HPDE6-E6E7 (cell line): ENCODE data around the gene TRIM2.

Source experiments
- DNase-seq: peaks from one replicate; pipeline ENCODE4 v3.0.0; 2011; ENCODE audit warnings: missing footprints; ENCODE audit errors: extremely low spot score

TRIM2 gene

GRCh38 chr4:153275380-153276276 is 71.4 kb downstream of the TRIM2 start:
- DNase-seq = no peak

GRCh38 chr4:153276971-153277370 is 72.7 kb downstream of the TRIM2 start:
- no peak for DNase-seq

- DNase-seq = no peak
Observed at GRCh38 chr4:153281476-153281875, 77.2 kb downstream of the TRIM2 start.

- no peak for DNase-seq
Observed at GRCh38 chr4:153282023-153282422, 77.8 kb downstream of the TRIM2 start.

GRCh38 chr4:153283260-153283659 is 79.0 kb downstream of the TRIM2 start:
- DNase-seq = no peak

- no peak for DNase-seq
Observed at GRCh38 chr4:153290134-153290533, 85.9 kb downstream of the TRIM2 start.

- no peak for DNase-seq
Observed at GRCh38 chr4:153291562-153291961, 87.3 kb downstream of the TRIM2 start.

GRCh38 chr4:153292897-153293741 is 88.9 kb downstream of the TRIM2 start:
- DNase-seq = no peak

GRCh38 chr4:153293742-153294057 is 89.5 kb downstream of the TRIM2 start:
- no peak for DNase-seq

GRCh38 chr4:153294631-153295030 is 90.4 kb downstream of the TRIM2 start:
- DNase-seq = peak; percentile 48

GRCh38 chr4:153295131-153295755 is 91.0 kb downstream of the TRIM2 start:
- DNase-seq = no peak

GRCh38 chr4:153296040-153296823 is 92.0 kb downstream of the TRIM2 start:
- DNase-seq = no peak

- no peak for DNase-seq
Observed at GRCh38 chr4:153297116-153297515, 92.9 kb downstream of the TRIM2 start.

- no peak for DNase-seq
Observed at GRCh38 chr4:153310793-153311192, 106.5 kb downstream of the TRIM2 start.

- DNase-seq = no peak
Observed at GRCh38 chr4:153314915-153315314, 110.7 kb downstream of the TRIM2 start.

GRCh38 chr4:153318696-153319320 is 114.6 kb downstream of the TRIM2 start:
- DNase-seq = peak; percentile 48

- no peak for DNase-seq
Observed at GRCh38 chr4:153322791-153323190, 118.5 kb downstream of the TRIM2 start.

- DNase-seq = no peak
Observed at GRCh38 chr4:153324046-153324445, 119.8 kb downstream of the TRIM2 start.

- no peak for DNase-seq
Observed at GRCh38 chr4:153325558-153325957, 121.3 kb downstream of the TRIM2 start.

GRCh38 chr4:153326513-153326912 is 122.3 kb downstream of the TRIM2 start:
- DNase-seq = no peak

- no peak for DNase-seq
Observed at GRCh38 chr4:153327247-153327646, 123.0 kb downstream of the TRIM2 start.
